Endothelial cell of umbilical vein (primary cell): Measurements from ENCODE around the gene GUK1. TPM values are rescaled to one million over a fixed set of nuclear protein-coding genes. Genes with fewer than 3 reads are reported as not detected.

Experiments used
- BruUV-seq: library from RNA; stranded (reverse); fragments of 400-500 nt; replicated peaks from 2 replicates; lab custom pipeline; 2021; lab: Mats Ljungman, UMichigan
- CTCF ChIA-PET: fragments of 300-600, 350-600 bp; sonication (Branson Sonifier 250); formaldehyde crosslinking; loops from one replicate; lab custom pipeline; 2021; ENCODE audit warnings: antibody characterized with exemption, inconsistent platforms; lab: Charles Lee
- POLR2A ChIA-PET: fragments of 300-600, 350-600 bp; sonication (Branson Sonifier 250); formaldehyde crosslinking; loops from one replicate; lab custom pipeline; 2021; ENCODE audit warnings: antibody characterized with exemption, inconsistent platforms; lab: Charles Lee
- DNase-seq: peaks from one replicate; pipeline ENCODE4 v3.0.0-alpha.2; 2011; ENCODE audit warnings: low read depth, low spot score
- FAIRE-seq: peaks from 2 replicates; lab custom pipeline; 2011; peaks lifted over from hg19 to GRCh38; lab: Jason Lieb, UNC
- H2AFZ ChIP-seq: 2 replicates; pipeline ENCODE4 v1.6.0; 2012; ENCODE audit warnings: low read depth, low read length, control low read depth, inconsistent platforms
- H3K27ac ChIP-seq: 2 replicates; pipeline ENCODE4 v1.5.1; 2011; ENCODE audit warnings: low read depth, mild to moderate bottlenecking, control low read depth, low read length, moderate library complexity; ENCODE audit not compliant: insufficient read depth
- H3K27me3 ChIP-seq, 2 experiments: 2 replicates each; pipeline versions ENCODE4 v1.6.0 to v1.6.1; 2011; ENCODE audit warnings: low read length in 2 of 2, mixed read lengths in 1 of 2; ENCODE audit not compliant: control insufficient read depth in 2 of 2, insufficient read depth in 2 of 2
- H3K36me3 ChIP-seq, 2 experiments: 2 replicates in 1 of 2; 3 replicates in 1 of 2; pipeline ENCODE4 v1.5.1; 2011; ENCODE audit warnings: low read length in 2 of 2, mild to moderate bottlenecking in 1 of 2, moderate library complexity in 1 of 2; ENCODE audit not compliant: control insufficient read depth in 2 of 2, insufficient read depth in 2 of 2; ENCODE audit errors: extremely low read depth in 1 of 2
- H3K4me1 ChIP-seq: 3 replicates; pipeline ENCODE4 v1.5.1; 2011; ENCODE audit warnings: mild to moderate bottlenecking, low read length; ENCODE audit not compliant: control insufficient read depth, insufficient read depth; ENCODE audit errors: extremely low read depth
- H3K4me2 ChIP-seq: 2 replicates; pipeline ENCODE4 v1.6.1; 2011; ENCODE audit warnings: low read length, control low read depth, mixed read lengths; ENCODE audit not compliant: insufficient read depth
- H3K4me3 ChIP-seq, 3 experiments: fragments of 200-600 bp in 1 of 3; sonication (generic), shearing (Covaris generic) in 1 of 3; replicated peaks in 1 of 3; 2 replicates each; pipeline ENCODE4 v1.5.1; 2011 to 2016; ENCODE audit warnings: control low read depth in 3 of 3, low read length in 3 of 3, mild to moderate bottlenecking in 2 of 3, inconsistent platforms in 1 of 3, low read depth in 1 of 3, moderate library complexity in 1 of 3; ENCODE audit not compliant: insufficient read depth in 1 of 3
- H3K79me2 ChIP-seq: 2 replicates; pipeline ENCODE4 v1.6.0; 2012; ENCODE audit warnings: low read length, inconsistent platforms; ENCODE audit not compliant: control insufficient read depth, insufficient read depth
- H3K9ac ChIP-seq: replicated peaks from 2 replicates; pipeline ENCODE3; 2011; ENCODE audit warnings: low read length, control low read depth; ENCODE audit not compliant: insufficient read depth; ENCODE audit errors: extremely low read depth
- H3K9me1 ChIP-seq: replicated peaks from 3 replicates; pipeline ENCODE4 v1.6.0; 2011; ENCODE audit warnings: mild to moderate bottlenecking, low read length; ENCODE audit not compliant: control insufficient read depth, insufficient read depth; ENCODE audit errors: extremely low read depth
- H3K9me3 ChIP-seq: replicated peaks from 2 replicates; pipeline ENCODE4 v1.5.1; 2012; ENCODE audit warnings: low read length, inconsistent platforms; ENCODE audit not compliant: control insufficient read depth, insufficient read depth
- H4K20me1 ChIP-seq: replicated peaks from 2 replicates; pipeline ENCODE3; 2011; ENCODE audit warnings: mild to moderate bottlenecking, low read length; ENCODE audit not compliant: control insufficient read depth, insufficient read depth; ENCODE audit errors: extremely low read depth
- CTCF ChIP-seq, 2 donors: IDR thresholded peaks; 1 replicate in 1 of 2; 2 replicates in 1 of 2; pipeline ENCODE4 v1.5.1; 2011; ENCODE audit warnings: low read length in 2 of 2, mild to moderate bottlenecking in 2 of 2, moderate library complexity in 2 of 2, control low read depth in 1 of 2, inconsistent platforms in 1 of 2, low read depth in 1 of 2; ENCODE audit not compliant: insufficient read depth in 1 of 2; ENCODE audit errors: extremely low read depth in 1 of 2
- EZH2 ChIP-seq: IDR thresholded peaks from 2 replicates; pipeline ENCODE4 v1.6.1; 2012; ENCODE audit warnings: borderline replicate concordance, low read depth, mild to moderate bottlenecking, moderate library complexity, low read length, inconsistent platforms; ENCODE audit not compliant: severe bottlenecking
- FOS ChIP-seq: IDR thresholded peaks from 2 replicates; pipeline ENCODE4 v1.6.1; 2011; ENCODE audit warnings: mild to moderate bottlenecking, low read length, moderate library complexity, borderline replicate concordance; ENCODE audit not compliant: insufficient read depth
- GATA2 ChIP-seq: IDR thresholded peaks from 2 replicates; pipeline ENCODE4 v1.7.0; 2011; ENCODE audit warnings: low read depth, mild to moderate bottlenecking, moderate library complexity, mixed read lengths, low read length; ENCODE audit not compliant: insufficient read length, insufficient read depth
- JUN ChIP-seq: IDR thresholded peaks from 2 replicates; pipeline ENCODE4 v1.6.1; 2011; ENCODE audit warnings: borderline replicate concordance, low read depth; ENCODE audit not compliant: insufficient read length, insufficient read depth
- MAX ChIP-seq: IDR thresholded peaks from 2 replicates; pipeline ENCODE4 v1.6.1; 2011; ENCODE audit not compliant: insufficient read depth, insufficient read length
- MYC ChIP-seq: IDR thresholded peaks from one replicate; pipeline ENCODE4 v1.6.1; 2011; ENCODE audit warnings: mild to moderate bottlenecking, low read depth, low read length
- POLR2A ChIP-seq: IDR thresholded peaks from 2 replicates; pipeline ENCODE4 v1.6.1; 2012; ENCODE audit warnings: low read depth, mild to moderate bottlenecking, control low read depth, low read length
- POLR2AphosphoS5 ChIP-seq: IDR thresholded peaks from 2 replicates; pipeline ENCODE4 v1.6.1; 2012; ENCODE audit warnings: low read depth, mild to moderate bottlenecking, control low read depth, low read length, moderate library complexity; ENCODE audit not compliant: insufficient read depth
- dilution Hi-C: fragments of 300-500 bp; cut with MboI; formaldehyde crosslinking; loops from one replicate; pipeline ENCODE4 v1.15.0; 2019; ENCODE audit warnings: low sequenced_read_pairs; ENCODE audit not compliant: extremely low pct_ligation_motif_present
- intact Hi-C: fragments of 100-400 bp; cut with micrococcal nuclease; formaldehyde crosslinking; loops from one replicate; pipeline ENCODE4 v1.10.0; 2022
- polyA plus RNA-seq, 4 experiments: library from polyadenylated mRNA; depleted of rRNA in 3 of 4; stranded (reverse) in 3 of 4; unstranded in 1 of 4; fragments of >200 nt; gene quantifications; 2 replicates each; pipeline versions ENCODE4 v1.2.1 to v1.2.3, GENCODE V29; 2011 to 2012; ENCODE audit warnings: missing spikeins in 1 of 4
- total RNA-seq: library from RNA; stranded (reverse); gene quantifications from 2 replicates; pipeline ENCODE4 v1.2.3, GENCODE V29; 2021

The GUK1 gene
- total and polyA plus RNA-seq, 2 donors (not counting 3 experiments of a cell fraction or from before 2014, with no cell fraction given): 239 to 742 TPM

DNA sequence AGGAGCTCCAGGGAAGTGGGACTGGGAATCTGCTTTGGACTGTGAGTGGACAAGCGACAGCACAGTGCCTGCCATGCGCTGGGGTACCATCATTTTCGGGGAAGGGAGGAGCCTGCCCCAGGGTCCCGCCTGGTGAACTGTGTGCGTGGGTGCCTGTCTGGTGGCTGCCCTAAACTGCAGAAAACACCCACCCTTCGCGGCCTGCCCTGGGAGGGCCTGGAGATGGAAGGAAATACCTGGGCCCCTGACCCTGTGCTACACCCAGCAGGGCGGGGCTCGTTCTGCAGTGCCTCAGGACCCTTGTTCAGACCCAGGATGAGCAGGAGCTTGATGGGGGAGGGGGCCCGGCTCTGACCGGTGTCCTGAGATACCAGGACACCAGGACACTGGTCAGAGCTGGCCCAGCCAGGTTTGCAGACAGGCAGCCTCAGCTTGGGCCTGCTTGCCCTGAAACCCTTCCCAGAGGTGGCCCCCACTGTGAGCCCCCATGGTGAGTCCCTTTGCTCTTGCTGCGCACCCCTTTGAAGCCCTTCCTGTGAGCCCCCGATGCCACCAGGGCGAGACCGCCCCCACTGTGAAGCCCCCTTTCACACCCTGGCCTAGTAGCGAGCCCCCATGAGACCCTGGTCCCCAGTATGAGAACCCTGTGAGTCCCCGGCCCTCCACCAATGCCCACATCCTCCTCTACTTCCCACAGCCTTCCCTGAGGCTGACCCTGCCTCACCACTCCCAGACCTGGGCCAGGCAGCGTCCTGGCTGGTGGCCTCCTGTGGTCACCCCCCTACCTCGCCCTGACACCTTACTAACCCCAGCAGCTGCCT, 12.2 kb downstream of the GUK1 start:
- Histone ChIP-seq H2AFZ (no peak overlapping the region), H3K4me3 (no peak overlapping the region), H3K27me3 (no peaks in the 10 kb centered on the region), H3K4me1 (peaks cover 16% of the 10 kb centered on the region), H3K36me3 (peaks cover 0 to 3% of the 10 kb centered on the region in 2 experiments), H3K4me2 (no peak overlapping the region), H3K79me2 (peaks cover under 1% of the 10 kb centered on the region), H3K27ac (no peak overlapping the region), H3K9me3 (no peaks in the 10 kb centered on the region), H3K9me1 (no peaks in the 10 kb centered on the region), H4K20me1 (no peaks in the 10 kb centered on the region), H3K9ac (no peak overlapping the region)
- DNase-seq (no peak), FAIRE-seq (no peak)
- TF ChIP-seq GATA2 (no peak), EZH2 (no peak), CTCF (IDR thresholded peaks at IDR 0.05; ENCODE audit: extremely low read depth in 1 of 2, insufficient read depth in 1 of 2, low read depth in 1 of 2, low read length in 2 of 2) (no peak), FOS (no peak), MAX (no peak), POLR2A (no peak), JUN (no peak), POLR2AphosphoS5 (no peak), MYC (no peak)
- dilution Hi-C loops (no loop called here), intact Hi-C loops (no loop called here)
- ChIA-PET POLR2A (no interaction called here), CTCF (interaction anchor here (0.8 to 3.3 kb wide), 3 partner anchors 13 to 153 kb away, joined by 3 to 10 read pairs (median 4); no protein-coding TSS in a partner anchor)
- no TSS peak for BruUV-seq
